ENCODE results near the gene ENTPD2.

Gene ENTPD2

DNA sequence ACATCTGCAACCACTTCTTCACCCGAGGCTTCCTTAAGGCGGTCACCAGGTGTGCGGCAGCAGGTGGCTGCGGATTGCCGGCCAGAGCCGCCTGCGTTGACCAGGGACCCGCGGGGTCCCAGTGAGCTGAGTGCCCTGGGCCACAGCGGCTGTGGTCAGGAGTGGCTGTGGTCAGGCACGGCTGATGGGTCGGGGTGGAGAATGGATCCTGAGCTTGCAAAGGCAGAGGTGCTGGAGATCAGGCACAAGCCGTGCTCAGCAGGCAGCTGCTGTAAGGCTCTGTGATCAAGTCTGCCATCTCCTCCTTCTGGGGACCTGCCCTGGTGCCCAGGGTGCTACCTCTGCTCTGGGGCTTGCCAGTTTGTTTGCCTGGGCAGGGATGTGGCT, 25.5 kb upstream of the ENTPD2 start:
- no peak for DNase-seq (ENCODE audit: low read depth)

DNA sequence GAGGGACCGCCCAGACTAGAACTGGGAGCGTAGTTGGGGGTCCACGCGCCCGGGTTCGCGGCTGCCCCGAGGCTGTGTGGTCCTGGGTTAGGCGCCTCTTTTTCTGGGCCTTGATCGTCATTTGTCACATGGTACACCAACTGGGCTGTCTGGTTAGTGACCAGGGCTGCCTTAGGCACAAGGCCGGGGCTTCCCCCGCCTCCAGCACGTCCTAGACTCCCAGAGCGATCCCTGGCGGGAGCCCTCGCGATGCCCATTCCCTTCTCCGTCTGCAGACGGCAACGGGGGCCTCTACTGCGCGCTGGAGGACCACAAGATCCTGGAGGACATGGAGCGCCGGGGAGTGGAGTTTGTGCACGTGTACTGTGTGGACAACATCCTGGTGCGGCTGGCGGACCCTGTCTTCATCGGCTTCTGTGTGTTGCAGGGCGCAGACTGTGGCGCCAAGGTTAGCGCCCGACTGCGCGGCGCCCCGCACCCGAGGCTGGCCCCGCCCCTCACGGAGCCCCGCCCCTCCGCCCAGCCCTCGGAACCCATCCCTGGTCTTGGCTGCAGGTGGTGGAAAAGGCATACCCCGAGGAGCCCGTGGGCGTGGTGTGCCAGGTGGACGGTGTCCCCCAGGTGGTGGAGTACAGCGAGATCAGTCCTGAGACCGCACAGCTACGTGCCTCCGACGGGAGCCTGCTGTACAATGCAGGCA, 25.0 kb upstream of the ENTPD2 start:
- DNase-seq (ENCODE audit: low read depth): no peak

- no peak for DNase-seq (ENCODE audit: low read depth)
These were observed 24.2 kb upstream of the ENTPD2 start for GRCh38 chr9:137077758-137078693.

- no peak for DNase-seq (ENCODE audit: low read depth)
These were observed 23.3 kb upstream of the ENTPD2 start, which contains the start of gene UAP1L1 for GRCh38 chr9:137077010-137077747. TSS of gene UAP1L1 (plus strand) at chr9:137077517. CDS start at chr9:137077533, 16 bp downstream.

DNA sequence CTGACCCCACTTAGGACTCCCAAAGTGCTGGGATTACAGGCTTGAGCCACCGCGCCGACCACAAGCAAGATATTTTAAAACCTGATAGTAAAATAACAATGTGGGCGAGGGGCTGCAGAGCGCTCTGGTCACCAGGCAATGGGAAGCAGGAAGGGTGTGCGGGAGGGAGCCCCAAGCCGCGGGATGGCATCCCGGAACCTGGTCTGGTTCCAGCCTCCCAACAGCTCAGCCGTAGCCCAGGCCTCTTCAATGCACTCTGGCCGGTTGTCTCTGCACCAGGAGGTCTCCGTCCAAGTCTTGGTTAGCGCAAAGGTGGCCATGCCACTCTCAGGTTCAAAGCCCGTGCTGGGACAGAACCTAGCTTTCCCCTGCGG, 22.8 kb upstream of the ENTPD2 start:
- no peak for DNase-seq (ENCODE audit: low read depth)

GRCh38 chr9:137075275-137075775, 21.5 kb upstream of the ENTPD2 start:
- DNase-seq (ENCODE audit: low read depth): no peak

DNA sequence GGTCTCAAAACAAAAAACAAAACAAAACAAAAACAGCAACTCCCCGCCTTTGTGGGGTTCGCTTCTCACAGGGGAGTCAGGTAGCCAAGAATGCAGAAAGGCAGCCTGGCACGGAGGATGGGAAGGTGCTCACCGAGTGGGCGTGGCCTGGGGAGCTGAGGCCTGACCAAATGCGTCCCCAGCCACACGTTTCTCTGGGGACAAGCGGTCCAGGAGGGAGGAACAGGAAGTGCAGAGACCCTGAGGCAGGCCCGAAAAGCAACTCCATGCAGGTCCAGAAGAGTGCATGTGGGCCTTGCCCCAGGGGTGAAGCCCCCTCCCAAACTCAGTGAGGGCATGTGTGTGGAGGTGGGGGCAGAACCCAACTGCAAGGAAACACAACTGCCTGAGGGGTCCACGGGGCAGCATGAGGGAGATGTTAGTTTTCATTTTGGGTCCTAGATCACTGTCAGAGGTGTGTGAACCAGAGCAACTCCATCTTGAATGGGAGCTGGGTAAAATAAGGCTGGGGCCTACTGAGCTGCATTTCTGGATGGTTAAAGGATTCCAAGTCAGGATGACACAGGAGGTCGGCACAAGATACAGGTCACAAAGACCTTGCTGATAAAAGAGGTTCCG, 20.9 kb upstream of the ENTPD2 start:
- no peak for DNase-seq (ENCODE audit: low read depth)

- no peak for DNase-seq (ENCODE audit: low read depth)
These were observed 20.1 kb upstream of the ENTPD2 start for GRCh38 chr9:137073992-137074399.

DNA sequence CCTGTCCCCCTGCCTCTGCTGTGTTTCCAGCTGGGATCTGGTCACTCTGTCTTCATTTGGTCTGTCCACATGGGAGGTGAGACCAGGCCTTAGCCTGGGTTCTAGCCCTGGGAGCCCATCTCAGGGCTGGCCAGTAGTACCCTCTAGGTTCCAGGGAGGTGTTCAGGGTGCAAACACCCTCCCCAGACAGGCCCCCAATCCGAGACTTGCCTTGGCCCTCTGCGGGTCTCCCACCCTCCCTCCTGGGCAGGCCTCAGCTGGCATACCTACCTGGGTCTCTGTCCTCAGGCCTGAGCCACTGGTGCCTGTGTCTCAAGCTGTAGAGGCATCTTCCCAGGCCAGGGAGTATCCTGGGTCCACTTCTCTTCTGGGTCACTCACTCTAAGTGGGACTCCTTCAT, 17.4 kb upstream of the ENTPD2 start:
- no peak for DNase-seq (ENCODE audit: low read depth)

GRCh38 chr9:137070906-137071275, 17.0 kb upstream of the ENTPD2 start:
- no peak for DNase-seq (ENCODE audit: low read depth)

DNA sequence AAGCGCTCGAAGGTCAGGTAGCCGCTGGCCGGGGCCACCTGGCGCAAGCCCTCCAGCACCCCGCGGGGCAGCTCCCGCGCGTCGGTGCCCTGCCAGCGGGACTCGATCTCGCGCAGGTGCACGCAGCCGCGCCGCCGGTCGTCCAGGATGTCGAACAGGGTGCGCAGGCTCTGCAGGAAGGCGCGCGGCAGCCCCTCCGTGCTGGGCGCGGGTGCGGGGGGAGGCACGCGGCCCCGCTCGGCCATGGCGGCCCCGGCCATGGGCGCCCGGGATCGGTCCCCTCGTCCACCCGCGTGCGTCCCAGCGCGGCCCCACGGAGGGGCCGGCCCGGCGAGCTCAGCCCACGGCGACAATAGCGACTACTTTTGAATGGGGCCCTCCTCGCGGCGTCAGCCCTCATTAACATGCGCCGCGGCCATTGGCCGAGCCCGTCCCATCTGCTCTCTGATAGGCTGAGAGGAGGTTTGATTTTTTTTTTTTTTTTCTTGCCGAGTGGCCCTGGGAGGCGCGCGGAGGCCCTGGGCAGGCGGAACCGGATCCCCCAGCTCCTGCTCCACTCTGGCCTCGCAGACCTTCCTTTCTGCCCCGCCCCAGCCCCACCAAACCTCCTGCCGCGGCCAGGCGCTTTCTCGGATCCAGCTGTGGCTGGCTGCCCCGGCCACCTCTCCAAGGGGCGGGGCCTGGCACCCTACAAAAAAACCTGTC, 16.5 kb upstream of the ENTPD2 start, which contains the start of gene SAPCD2:
Gene SAPCD2 (minus strand): TSS at position 357 of the 705 bp plus-strand sequence. CDS start 97 bp downstream, at position 260.
- DNase-seq (ENCODE audit: low read depth): peak; percentile 67

GRCh38 chr9:137069508-137070091, 15.7 kb upstream of the ENTPD2 start:
- DNase-seq (ENCODE audit: low read depth): no peak

DNA sequence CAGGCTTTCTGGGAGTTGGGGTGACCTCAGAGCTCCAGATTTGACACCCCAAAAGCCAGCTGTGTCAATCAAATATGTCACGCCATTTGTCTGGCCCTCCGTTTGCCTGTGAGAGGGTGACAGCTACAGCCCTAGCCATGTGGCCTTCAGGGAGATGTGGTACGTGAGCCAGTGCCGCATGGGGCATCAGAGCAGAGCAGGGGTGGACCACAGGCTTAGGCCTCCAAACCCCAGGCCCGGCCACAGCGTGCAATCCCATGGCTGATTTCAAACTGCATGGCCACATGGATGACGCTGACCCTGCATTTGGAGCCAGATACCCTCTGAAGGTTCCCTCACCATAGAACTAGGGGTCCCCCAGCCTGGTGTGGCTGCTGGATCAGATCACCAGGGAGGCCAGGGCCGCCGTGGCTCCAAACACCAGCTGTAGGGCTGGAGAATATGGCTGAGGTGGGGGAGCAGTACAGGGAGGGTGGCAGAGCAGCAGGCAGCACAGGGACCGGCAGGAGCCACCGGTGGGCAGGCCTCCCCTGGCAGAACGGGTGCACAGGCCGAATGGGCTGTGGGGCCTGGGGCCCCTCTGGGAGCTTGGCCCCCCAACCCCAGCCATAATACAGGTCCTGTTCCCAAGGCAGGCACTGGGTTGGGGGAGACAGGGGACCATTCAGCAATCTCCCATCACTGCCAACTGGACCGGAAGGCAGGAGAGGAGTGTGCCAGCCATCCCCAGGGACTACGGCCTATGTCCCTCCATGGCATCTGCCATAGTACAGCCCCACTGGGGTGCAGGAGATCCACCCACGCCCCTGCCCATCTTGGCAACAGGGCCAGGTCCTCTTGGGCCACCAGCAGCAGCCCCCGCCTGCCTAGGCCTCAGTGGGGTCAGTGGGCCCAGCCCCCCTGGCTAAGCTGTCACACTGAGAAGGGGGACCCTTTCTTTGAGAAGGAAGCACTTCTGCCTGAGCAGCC, 15.0 kb upstream of the ENTPD2 start:
- DNase-seq (ENCODE audit: low read depth): no peak

- DNase-seq (ENCODE audit: low read depth): peak; percentile 62
These were observed 14.1 kb upstream of the ENTPD2 start for GRCh38 chr9:137067860-137068538.

- DNase-seq (ENCODE audit: low read depth): no peak
These were observed 12.4 kb upstream of the ENTPD2 start for GRCh38 chr9:137066096-137066861.

GRCh38 chr9:137065336-137065967, 11.6 kb upstream of the ENTPD2 start:
- DNase-seq (ENCODE audit: low read depth): no peak

GRCh38 chr9:137064880-137065164, 11.0 kb upstream of the ENTPD2 start:
- no peak for DNase-seq (ENCODE audit: low read depth)
